Choroid plexus epithelial cell (primary cell): ENCODE results near the gene CDK18.

Experiments used
- DNase-seq: peaks from one replicate; pipeline ENCODE4 v3.0.0-alpha.2; 2010; ENCODE audit warnings: low read depth
- H3K4me3 ChIP-seq: 2 replicates; pipeline ENCODE4 v1.5.1; 2011; ENCODE audit warnings: low read depth, mild to moderate bottlenecking, control low read depth, low read length, moderate library complexity
- TF ChIP-seq, protein P1 (sequence below): conservative IDR thresholded peaks from 2 replicates; pipeline ENCODE4 v1.5.1; 2011; ENCODE audit warnings: low read depth, mild to moderate bottlenecking, control low read depth, inconsistent platforms, low read length, moderate library complexity

The CDK18 gene

GRCh38 chr1:205535096-205535495, 30.6 kb downstream of the CDK18 start:
- no peak for DNase-seq
- TF ChIP-seq, protein P1, sequence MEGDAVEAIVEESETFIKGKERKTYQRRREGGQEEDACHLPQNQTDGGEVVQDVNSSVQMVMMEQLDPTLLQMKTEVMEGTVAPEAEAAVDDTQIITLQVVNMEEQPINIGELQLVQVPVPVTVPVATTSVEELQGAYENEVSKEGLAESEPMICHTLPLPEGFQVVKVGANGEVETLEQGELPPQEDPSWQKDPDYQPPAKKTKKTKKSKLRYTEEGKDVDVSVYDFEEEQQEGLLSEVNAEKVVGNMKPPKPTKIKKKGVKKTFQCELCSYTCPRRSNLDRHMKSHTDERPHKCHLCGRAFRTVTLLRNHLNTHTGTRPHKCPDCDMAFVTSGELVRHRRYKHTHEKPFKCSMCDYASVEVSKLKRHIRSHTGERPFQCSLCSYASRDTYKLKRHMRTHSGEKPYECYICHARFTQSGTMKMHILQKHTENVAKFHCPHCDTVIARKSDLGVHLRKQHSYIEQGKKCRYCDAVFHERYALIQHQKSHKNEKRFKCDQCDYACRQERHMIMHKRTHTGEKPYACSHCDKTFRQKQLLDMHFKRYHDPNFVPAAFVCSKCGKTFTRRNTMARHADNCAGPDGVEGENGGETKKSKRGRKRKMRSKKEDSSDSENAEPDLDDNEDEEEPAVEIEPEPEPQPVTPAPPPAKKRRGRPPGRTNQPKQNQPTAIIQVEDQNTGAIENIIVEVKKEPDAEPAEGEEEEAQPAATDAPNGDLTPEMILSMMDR = no peak
- no peak overlapping the region for H3K4me3 ChIP-seq

DNA sequence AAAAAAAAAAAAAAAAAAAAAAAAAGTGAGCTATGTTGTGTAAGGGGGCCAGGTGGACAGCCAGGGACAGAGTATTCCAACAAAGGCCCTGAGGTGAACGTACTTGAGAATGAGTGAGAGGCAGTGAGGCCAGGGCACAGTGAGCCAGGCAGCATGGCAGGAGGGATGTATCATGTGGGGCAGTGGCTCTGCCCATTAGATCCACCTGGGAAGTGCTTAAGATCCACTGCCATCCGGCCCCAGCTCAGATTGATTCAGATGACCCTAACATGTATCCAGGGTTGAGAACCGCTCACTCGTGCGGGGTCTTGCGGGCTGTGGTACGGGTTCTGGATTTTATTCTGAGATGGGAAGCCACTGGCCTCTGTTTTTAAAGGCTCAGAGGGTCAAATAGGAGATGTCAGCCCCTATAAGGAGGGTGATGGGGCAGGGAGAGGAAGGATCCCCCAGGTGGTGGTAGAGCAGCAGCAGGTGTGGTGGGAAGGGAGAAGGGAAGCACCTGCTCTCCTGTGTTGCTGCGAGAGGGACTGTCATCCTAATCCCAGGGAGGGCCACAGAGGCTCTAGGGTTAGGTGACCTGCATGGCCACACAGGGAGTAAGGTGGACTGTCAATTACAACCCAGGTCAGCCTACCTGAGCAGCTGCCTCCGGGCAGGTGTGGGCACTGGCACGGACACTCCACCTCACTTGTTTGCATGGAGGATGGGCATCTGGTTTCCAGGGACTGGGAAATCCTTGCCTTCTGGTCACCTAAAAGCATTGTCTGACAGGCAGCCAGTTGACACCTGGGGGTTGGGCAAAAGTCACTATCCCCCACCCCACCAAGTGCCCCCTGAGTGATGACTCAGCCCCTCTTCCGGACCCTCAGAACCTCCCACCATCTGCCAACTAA, 31.6 kb downstream of the CDK18 start:
- TF ChIP-seq, protein P1 = no peak
- DNase-seq = no peak
- H3K4me3 ChIP-seq = no peak overlapping the region

- no peak for DNase-seq
- no peak overlapping the region for H3K4me3 ChIP-seq
- TF ChIP-seq, protein P1 = no peak
These were observed 32.4 kb downstream of the CDK18 start for GRCh38 chr1:205536759-205537361.

DNA sequence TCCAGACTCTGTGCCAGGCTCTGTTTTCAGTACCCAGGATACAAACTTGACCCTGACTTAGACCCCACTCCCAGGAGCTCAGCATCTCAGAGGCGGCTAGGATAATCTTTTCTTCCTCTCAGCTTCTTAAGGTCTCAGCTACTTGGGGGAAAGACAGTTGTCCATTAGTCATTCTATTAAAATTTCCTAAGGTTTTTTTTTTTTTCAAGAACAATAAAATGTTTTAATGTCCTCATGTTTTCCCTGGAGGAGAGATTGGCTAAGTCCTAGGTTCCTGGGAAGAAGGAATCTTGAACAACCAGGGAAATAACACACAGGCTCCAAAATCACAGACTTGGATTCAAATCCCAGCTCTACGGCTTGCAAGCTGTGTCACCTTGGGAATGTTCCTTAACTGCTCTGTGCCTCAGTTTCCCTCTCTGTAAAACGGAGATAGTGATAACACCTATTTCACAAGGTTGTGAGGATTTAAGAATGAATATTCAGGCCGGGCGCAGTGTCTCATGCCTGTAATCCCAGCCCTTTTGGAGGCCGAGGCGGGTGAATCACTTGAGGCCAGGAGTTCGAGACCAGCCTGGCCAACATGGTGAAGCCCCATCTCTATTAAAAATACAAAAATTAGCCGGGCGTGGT, 33.0 kb downstream of the CDK18 start:
- TF ChIP-seq, protein P1 = no peak
- no peak overlapping the region for H3K4me3 ChIP-seq
- DNase-seq = no peak

GRCh38 chr1:205538235-205538840, 33.9 kb downstream of the CDK18 start:
- DNase-seq = peak; percentile 18
- TF ChIP-seq, protein P1 = no peak
- no peak overlapping the region for H3K4me3 ChIP-seq

GRCh38 chr1:205541161-205541886, 36.9 kb downstream of the CDK18 start:
- DNase-seq = no peak
- TF ChIP-seq, protein P1 = no peak

More at GRCh38 chr1:205541161-205541886, 36.9 kb downstream of the CDK18 start:
- H3K4me3 ChIP-seq = no peak overlapping the region
